Astrocyte (in vitro differentiated cells and primary cell): ENCODE measurements around the gene MLLT10. TPM values are rescaled to one million over a fixed set of nuclear protein-coding genes. Genes with fewer than 3 reads are reported as not detected.
A peak's percentile ranks its signal among the peaks of the same experiment; 100 is the strongest.
"Not testable (repeated sequence)": the region's sequence is repeated elsewhere in the genome, so short reads cannot be mapped to it uniquely, and the experiment has no call there.

ENCODE experiments used
- DNase-seq: peaks from one replicate; pipeline ENCODE4 v3.0.0-alpha.2; 2010; ENCODE audit warnings: low read depth
- FAIRE-seq: peaks from 2 replicates; lab custom pipeline; 2011; peaks lifted over from hg19 to GRCh38; lab: Jason Lieb, UNC
- H2AFZ ChIP-seq: 2 replicates; pipeline ENCODE4 v1.6.0; 2012; ENCODE audit warnings: low read depth, low read length, inconsistent platforms
- H3K27ac ChIP-seq: 2 replicates; pipeline ENCODE4 v1.5.1; 2011; ENCODE audit warnings: low read depth, low read length, inconsistent platforms
- H3K27me3 ChIP-seq: 2 replicates; pipeline ENCODE4 v1.6.0; 2011; ENCODE audit warnings: low read length, inconsistent platforms; ENCODE audit not compliant: insufficient read depth
- H3K36me3 ChIP-seq: 2 replicates; pipeline ENCODE4 v1.5.1; 2011; ENCODE audit warnings: low read length, inconsistent platforms; ENCODE audit not compliant: insufficient read depth
- H3K4me1 ChIP-seq: 2 replicates; pipeline ENCODE4 v1.5.1; 2011; ENCODE audit warnings: low read length, inconsistent platforms; ENCODE audit not compliant: insufficient read depth
- H3K4me2 ChIP-seq: 2 replicates; pipeline ENCODE4 v1.6.0; 2012; ENCODE audit warnings: low read length, inconsistent platforms
- H3K4me3 ChIP-seq: 2 replicates; pipeline ENCODE4 v1.5.1; 2011; ENCODE audit warnings: low read depth, mild to moderate bottlenecking, low read length, inconsistent platforms; ENCODE audit not compliant: insufficient read depth
- H3K79me2 ChIP-seq: 2 replicates; pipeline ENCODE4 v1.6.0; 2012; ENCODE audit warnings: mild to moderate bottlenecking, low read length, inconsistent platforms; ENCODE audit not compliant: insufficient read depth
- H3K9ac ChIP-seq: 2 replicates; pipeline ENCODE4 v1.6.0; 2012; ENCODE audit warnings: mild to moderate bottlenecking, low read length, inconsistent platforms
- H3K9me3 ChIP-seq: 2 replicates; pipeline ENCODE4 v1.5.1; 2012; ENCODE audit warnings: low read depth, mild to moderate bottlenecking, low read length, inconsistent platforms; ENCODE audit not compliant: insufficient read depth
- H4K20me1 ChIP-seq: 2 replicates; pipeline ENCODE4 v1.6.0; 2012; ENCODE audit warnings: low read length, inconsistent platforms; ENCODE audit not compliant: insufficient read depth
- H3K27ac Mint-ChIP-seq: one replicate; pipeline ENCODE4 v1.8.0; 2021; ENCODE audit warnings: mild to moderate bottlenecking, mixed read lengths; ENCODE audit not compliant: unreplicated experiment
- H3K27me3 Mint-ChIP-seq: one replicate; pipeline ENCODE4 v1.8.0; 2021; ENCODE audit warnings: low read depth, mixed read lengths; ENCODE audit not compliant: unreplicated experiment
- H3K36me3 Mint-ChIP-seq: one replicate; pipeline ENCODE4 v1.8.0; 2021; ENCODE audit warnings: low read depth, mixed read lengths; ENCODE audit not compliant: unreplicated experiment
- H3K4me1 Mint-ChIP-seq: one replicate; pipeline ENCODE4 v1.8.0; 2021; ENCODE audit warnings: low read depth, mixed read lengths; ENCODE audit not compliant: unreplicated experiment
- H3K4me3 Mint-ChIP-seq: one replicate; pipeline ENCODE4 v1.8.0; 2021; ENCODE audit warnings: mild to moderate bottlenecking, moderate library complexity, mixed read lengths; ENCODE audit not compliant: unreplicated experiment
- H3K9me3 Mint-ChIP-seq: one replicate; pipeline ENCODE4 v1.8.0; 2021; ENCODE audit warnings: mild to moderate bottlenecking, mixed read lengths; ENCODE audit not compliant: unreplicated experiment
- CTCF ChIP-seq: IDR thresholded peaks from 2 replicates; pipeline ENCODE4 v1.5.1; 2011; ENCODE audit warnings: low read depth, mild to moderate bottlenecking, inconsistent platforms, low read length, moderate library complexity; ENCODE audit not compliant: insufficient read depth
- EZH2 ChIP-seq: IDR thresholded peaks from 2 replicates; pipeline ENCODE4 v1.6.1; 2012; ENCODE audit warnings: mild to moderate bottlenecking, low read length, inconsistent platforms; ENCODE audit not compliant: insufficient read depth
- total RNA-seq: library from RNA; stranded (reverse); gene quantifications from 2 replicates; pipeline ENCODE4 v1.2.1, GENCODE V29; 2021

MLLT10 gene
- total RNA-seq, 1 donor from 2014 or later = 46.9 TPM

GRCh38 chr10:21717437-21718054 lies 183.5 kb downstream of the MLLT10 start:
- not testable (repeated sequence) for H3K79me2 ChIP-seq, FAIRE-seq, H2AFZ ChIP-seq, H3K36me3 Mint-ChIP-seq, H3K9me3 Mint-ChIP-seq, H3K9ac ChIP-seq, H3K27me3 Mint-ChIP-seq, H3K9me3 ChIP-seq, H3K27ac ChIP-seq, H3K27ac Mint-ChIP-seq, H3K4me2 ChIP-seq, DNase-seq, H3K27me3 ChIP-seq, H3K4me3 Mint-ChIP-seq, H3K4me3 ChIP-seq
- Histone ChIP-seq H4K20me1 (peaks cover 21% of the 10 kb centered on the region), H3K36me3 (peaks cover 12% of the 10 kb centered on the region), H3K4me1 (peaks cover 12% of the 10 kb centered on the region)
- H3K4me1 Mint-ChIP-seq = peaks cover 24% of the 10 kb centered on the region

GRCh38 chr10:21719502-21719901 lies 185.5 kb downstream of the MLLT10 start:
- Mint-ChIP-seq H3K27ac (no peak overlapping the region), H3K4me3 (no peak overlapping the region), H3K36me3 (peaks cover 4% of the 10 kb centered on the region), H3K27me3 (no peaks in the 10 kb centered on the region), H3K4me1 (peaks cover 30% of the 10 kb centered on the region), H3K9me3 (no peaks in the 10 kb centered on the region)
- Histone ChIP-seq H2AFZ (no peak overlapping the region), H3K9me3 (no peaks in the 10 kb centered on the region), H3K27ac (no peak overlapping the region), H3K36me3 (peaks cover 7% of the 10 kb centered on the region), H3K79me2 (no peaks in the 10 kb centered on the region), H3K4me1 (peaks cover 19% of the 10 kb centered on the region), H3K4me2 (no peak overlapping the region), H4K20me1 (peaks cover 24% of the 10 kb centered on the region), H3K27me3 (no peaks in the 10 kb centered on the region), H3K4me3 (no peak overlapping the region), H3K9ac (no peak overlapping the region)
- no peak for DNase-seq
- TF ChIP-seq CTCF (no peak), EZH2 (no peak)
- FAIRE-seq = no peak

GRCh38 chr10:21720090-21720489 lies 186.1 kb downstream of the MLLT10 start:
- no peaks in the 10 kb centered on the region for H3K79me2 ChIP-seq
- no peak for TF ChIP-seq CTCF
- TF ChIP-seq EZH2 = no peak
- no peaks in the 10 kb centered on the region for H3K9me3 ChIP-seq
- no peaks in the 10 kb centered on the region for H3K27me3 Mint-ChIP-seq
- no peak overlapping the region for H3K4me3 ChIP-seq
- no peak overlapping the region for H3K9ac ChIP-seq
- peak; percentile 12 for DNase-seq
- peaks cover 2% of the 10 kb centered on the region for H3K36me3 Mint-ChIP-seq
- H3K4me2 ChIP-seq = no peak overlapping the region
- FAIRE-seq = no peak
- H3K4me3 Mint-ChIP-seq = no peak overlapping the region
- no peak overlapping the region for H3K27ac Mint-ChIP-seq
- no peak overlapping the region for H2AFZ ChIP-seq
- H3K27me3 ChIP-seq = no peaks in the 10 kb centered on the region
- H3K4me1 Mint-ChIP-seq = peaks cover 32% of the 10 kb centered on the region
- H3K9me3 Mint-ChIP-seq = no peaks in the 10 kb centered on the region
- H3K27ac ChIP-seq = no peak overlapping the region
- H4K20me1 ChIP-seq = peaks cover 25% of the 10 kb centered on the region
- peaks cover 3% of the 10 kb centered on the region for H3K36me3 ChIP-seq
- H3K4me1 ChIP-seq = peaks cover 22% of the 10 kb centered on the region
